ENCODE results near the gene KHSRP.

- no peak for TF ChIP-seq CTCF (IDR thresholded peaks at IDR 0.05)
- TF ChIP-seq EZH2 (IDR thresholded peaks at IDR 0.05; ENCODE audit: borderline replicate concordance, insufficient read depth, low read depth, low read length, poor library complexity, severe bottlenecking), result no peak
Measured at GRCh38 chr19:6452899-6453298, 28.3 kb upstream of the KHSRP start.
